ENCODE results near the gene KCNH6. TPM values are rescaled to one million over a fixed set of nuclear protein-coding genes. Genes with fewer than 3 reads are reported as not detected.

KCNH6 gene
- total RNA-seq, 8 experiments from 2014 or later = 0.05 to 0.78 (median 0.11) TPM; not detected in 2

- Histone ChIP-seq H3K27ac (no peak overlapping the region), H3K4me3 (no peak overlapping the region), H3K4me1 (replicated peaks in 1 of 2) (peaks cover 0 to 12% of the 10 kb centered on the region in 2 donors)
- WGBS, 10 experiments = 0 to 57% (median 35%) methylated on average over 1 to 4 of the region's 5 CpGs; no CpG with 5 or more reads in 3 of the 10 experiments
- in situ Hi-C loops (cut with MboI; ENCODE audit: low pct_unique_long_range_greater_than_20kb in 2 of 9, low sequenced_read_pairs in 9 of 9, unreplicated experiment in 9 of 9) = no loop called here
- peak in 1 of 8 experiments; percentile 36 for ATAC-seq (replicated peaks in 6 of 8)
These were observed 2.9 kb upstream of the KCNH6 start for GRCh38 chr17:63519972-63520882.

- Histone ChIP-seq H3K4me1 (replicated peaks in 1 of 2) (peaks cover 0 to 12% of the 10 kb centered on the region in 2 donors), H3K4me3 (no peak overlapping the region), H3K27ac (no peak overlapping the region)
- in situ Hi-C loops (cut with MboI; ENCODE audit: low pct_unique_long_range_greater_than_20kb in 2 of 9, low sequenced_read_pairs in 9 of 9, unreplicated experiment in 9 of 9) = no loop called here
- ATAC-seq (replicated peaks in 6 of 8) = no peak
- WGBS, 10 experiments = 50 to 83% (median 81%) methylated on average over 2 to 10 of the region's 14 CpGs; no CpG with 5 or more reads in 6 of the 10 experiments
These were observed 893 bp downstream of the KCNH6 start for GRCh38 chr17:63524051-63524450.

GRCh38 chr17:63525190-63525946, 2.2 kb downstream of the KCNH6 start:
- no peak for ATAC-seq (replicated peaks in 6 of 8)
- in situ Hi-C loops (cut with MboI; ENCODE audit: low pct_unique_long_range_greater_than_20kb in 2 of 9, low sequenced_read_pairs in 9 of 9, unreplicated experiment in 9 of 9) = no loop called here
- H3K4me3 ChIP-seq = no peak overlapping the region
- peaks cover 0 to 12% of the 10 kb centered on the region in 2 donors for H3K4me1 ChIP-seq (replicated peaks in 1 of 2)
- 50 to 100% (median 62%) methylated on average over 1 to 4 of the region's 6 CpGs; no CpG with 5 or more reads in 4 of the 10 experiments for WGBS, 10 experiments
- H3K27ac ChIP-seq = no peak overlapping the region

GRCh38 chr17:63526861-63527260, 3.7 kb downstream of the KCNH6 start:
- in situ Hi-C loops (cut with MboI; ENCODE audit: low pct_unique_long_range_greater_than_20kb in 2 of 9, low sequenced_read_pairs in 9 of 9, unreplicated experiment in 9 of 9) = no loop called here

GRCh38 chr17:63528183-63528582, 5.0 kb downstream of the KCNH6 start:
- in situ Hi-C loops (cut with MboI; ENCODE audit: low pct_unique_long_range_greater_than_20kb in 2 of 9, low sequenced_read_pairs in 9 of 9, unreplicated experiment in 9 of 9) = no loop called here
- WGBS, 10 experiments = 0 to 100% (median 50%) methylated on average over 1 to 8 of the region's 9 CpGs; no CpG with 5 or more reads in 3 of the 10 experiments
- H3K4me1 ChIP-seq (replicated peaks in 1 of 2) = peaks cover 9 to 16% of the 10 kb centered on the region in 2 donors
- H3K27ac ChIP-seq = no peak overlapping the region
- ATAC-seq (replicated peaks in 6 of 8) = no peak
- H3K4me3 ChIP-seq = no peak overlapping the region

More at GRCh38 chr17:63526861-63527260, 3.7 kb downstream of the KCNH6 start:
- ATAC-seq (replicated peaks in 6 of 8) = no peak
- H3K4me1 ChIP-seq (replicated peaks in 1 of 2) = peaks cover 9 to 19% of the 10 kb centered on the region in 2 donors
- WGBS, 10 experiments = 0 to 90% (median 46%) methylated on average over 1 to 3 of the region's 5 CpGs; no CpG with 5 or more reads in 4 of the 10 experiments
- no peak overlapping the region for H3K4me3 ChIP-seq
- H3K27ac ChIP-seq = no peak overlapping the region

GRCh38 chr17:63529711-63530556, 6.8 kb downstream of the KCNH6 start:
- in situ Hi-C loops (cut with MboI; ENCODE audit: low pct_unique_long_range_greater_than_20kb in 2 of 9, low sequenced_read_pairs in 9 of 9, unreplicated experiment in 9 of 9) = no loop called here
- WGBS, 10 experiments = 17 to 100% (median 84%) methylated on average over 2 to 8 of the region's 26 CpGs; no CpG with 5 or more reads in 3 of the 10 experiments
- no peak for ATAC-seq (replicated peaks in 6 of 8)
- Histone ChIP-seq H3K27ac (no peak overlapping the region), H3K4me1 (replicated peaks in 1 of 2) (peaks cover 9 to 12% of the 10 kb centered on the region in 2 donors), H3K4me3 (no peak overlapping the region)

- Histone ChIP-seq H3K4me1 (replicated peaks in 1 of 2) (peaks cover 9 to 12% of the 10 kb centered on the region in 2 donors), H3K27ac (peak overlapping the region in 1 of 2 donors; percentile 42), H3K4me3 (no peak overlapping the region)
- in situ Hi-C loops (cut with MboI; ENCODE audit: low pct_unique_long_range_greater_than_20kb in 2 of 9, low sequenced_read_pairs in 9 of 9, unreplicated experiment in 9 of 9) = no loop called here
- peak in 2 of 8 experiments; percentile 1 to 7 for ATAC-seq (replicated peaks in 6 of 8)
- 67 to 80% methylated on average over 1 of the region's 3 CpGs; no CpG with 5 or more reads in 8 of the 10 experiments for WGBS, 10 experiments
These were observed 7.4 kb downstream of the KCNH6 start for GRCh38 chr17:63530557-63531021.

GRCh38 chr17:63531022-63531965, 8.1 kb downstream of the KCNH6 start:
- WGBS, 10 experiments = 42 to 90% (median 80%) methylated on average over 1 to 4 of the region's 10 CpGs; no CpG with 5 or more reads in 3 of the 10 experiments
- in situ Hi-C loops (cut with MboI; ENCODE audit: low pct_unique_long_range_greater_than_20kb in 2 of 9, low sequenced_read_pairs in 9 of 9, unreplicated experiment in 9 of 9) = no loop called here
- Histone ChIP-seq H3K27ac (peak overlapping the region in 1 of 2 donors; percentile 42), H3K4me3 (no peak overlapping the region), H3K4me1 (replicated peaks in 1 of 2) (peaks cover 9 to 12% of the 10 kb centered on the region in 2 donors)
- ATAC-seq (replicated peaks in 6 of 8) = peak in 5 of 8 experiments; percentile 50 to 83 (median 81)

GRCh38 chr17:63533433-63534077, 10.4 kb downstream of the KCNH6 start:
- ATAC-seq (replicated peaks in 6 of 8) = peak in 1 of 8 experiments; percentile 12
- in situ Hi-C loops (cut with MboI; ENCODE audit: low pct_unique_long_range_greater_than_20kb in 2 of 9, low sequenced_read_pairs in 9 of 9, unreplicated experiment in 9 of 9) = no loop called here
- Histone ChIP-seq H3K27ac (no peak overlapping the region), H3K4me1 (replicated peaks in 1 of 2) (peaks cover 14 to 20% of the 10 kb centered on the region in 2 donors), H3K4me3 (no peak overlapping the region)
- WGBS, 10 experiments = 94 to 100% methylated on average over 1 to 3 of the region's 20 CpGs; no CpG with 5 or more reads in 8 of the 10 experiments

GRCh38 chr17:63534078-63534570, 11.0 kb downstream of the KCNH6 start:
- in situ Hi-C loops (cut with MboI; ENCODE audit: low pct_unique_long_range_greater_than_20kb in 2 of 9, low sequenced_read_pairs in 9 of 9, unreplicated experiment in 9 of 9) = no loop called here
- H3K4me3 ChIP-seq = no peak overlapping the region
- H3K4me1 ChIP-seq (replicated peaks in 1 of 2) = peaks cover 15 to 20% of the 10 kb centered on the region in 2 donors
- no peak overlapping the region for H3K27ac ChIP-seq
- ATAC-seq (replicated peaks in 6 of 8) = no peak
- 50 to 94% (median 77%) methylated on average over 2 to 8 of the region's 17 CpGs; no CpG with 5 or more reads in 5 of the 10 experiments for WGBS, 10 experiments

Data from motor neuron (in vitro differentiated cells).